Neuronal stem cell (in vitro differentiated cells): ENCODE data around the gene PACRG.
"Not testable (repeated sequence)": the region's sequence is repeated elsewhere in the genome, so short reads cannot be mapped to it uniquely, and the experiment has no call there.

Source experiments
- DNase-seq: peaks from one replicate; pipeline ENCODE4 v3.0.0-alpha.2; 2013; ENCODE audit warnings: low spot score
- H2AFZ ChIP-seq: one replicate; pipeline ENCODE4 v1.6.1; 2013; ENCODE audit warnings: mild to moderate bottlenecking, low read length, inconsistent platforms
- H2AK5ac ChIP-seq: 2 replicates; pipeline ENCODE4 v1.6.1; 2013; ENCODE audit warnings: low read depth, mild to moderate bottlenecking, inconsistent platforms, low read length, moderate library complexity, mixed read lengths
- H2BK120ac ChIP-seq: 2 replicates; pipeline ENCODE4 v1.6.1; 2013; ENCODE audit warnings: low read depth, mild to moderate bottlenecking, inconsistent platforms, low read length, moderate library complexity, mixed read lengths
- H2BK12ac ChIP-seq: one replicate; pipeline ENCODE4 v1.6.1; 2013; ENCODE audit warnings: low read length, inconsistent platforms
- H2BK15ac ChIP-seq: 2 replicates; pipeline ENCODE4 v1.6.1; 2013; ENCODE audit warnings: mild to moderate bottlenecking, low read length, inconsistent platforms, mixed read lengths
- H2BK5ac ChIP-seq: one replicate; pipeline ENCODE4 v1.6.1; 2013; ENCODE audit warnings: inconsistent platforms, mild to moderate bottlenecking, low read length, moderate library complexity
- H3K14ac ChIP-seq: one replicate; pipeline ENCODE4 v1.6.1; 2013; ENCODE audit warnings: low read length, inconsistent platforms
- H3K18ac ChIP-seq: 2 replicates; pipeline ENCODE4 v1.6.1; 2013; ENCODE audit warnings: low read length, inconsistent platforms
- H3K23ac ChIP-seq: 2 replicates; pipeline ENCODE4 v1.6.1; 2013; ENCODE audit warnings: low read depth, mild to moderate bottlenecking, mixed read lengths, low read length, inconsistent platforms; ENCODE audit not compliant: poor library complexity
- H3K27ac ChIP-seq: replicated peaks from 3 replicates; pipeline ENCODE4 v1.5.1; 2013; ENCODE audit warnings: low read length, inconsistent platforms
- H3K27me3 ChIP-seq, 3 experiments: 2 replicates each; pipeline ENCODE4 v1.6.1; 2013; ENCODE audit warnings: low read length in 3 of 3, mild to moderate bottlenecking in 2 of 3, inconsistent platforms in 1 of 3, low read depth in 1 of 3, mixed read lengths in 1 of 3, moderate library complexity in 1 of 3; ENCODE audit not compliant: control insufficient read depth in 3 of 3, insufficient read depth in 3 of 3
- H3K36me3 ChIP-seq, 2 donors: replicated peaks in 1 of 2; 2 replicates each; pipeline ENCODE4 v1.6.1; 2013; ENCODE audit warnings: low read length in 2 of 2; ENCODE audit not compliant: control insufficient read depth in 2 of 2, insufficient read depth in 2 of 2
- H3K4ac ChIP-seq: 2 replicates; pipeline ENCODE4 v1.6.1; 2013; ENCODE audit warnings: inconsistent platforms, mild to moderate bottlenecking, low read length, moderate library complexity
- H3K4me1 ChIP-seq, 2 donors: 1 replicate in 1 of 2; 2 replicates in 1 of 2; pipeline ENCODE4 v1.6.1; 2013; ENCODE audit warnings: low read length in 2 of 2, low read depth in 1 of 2; ENCODE audit not compliant: control insufficient read depth in 2 of 2, insufficient read depth in 1 of 2
- H3K4me2 ChIP-seq: one replicate; pipeline ENCODE4 v1.6.1; 2013; ENCODE audit warnings: mild to moderate bottlenecking, low read length, inconsistent platforms; ENCODE audit not compliant: insufficient read depth, poor library complexity, severe bottlenecking
- H3K4me3 ChIP-seq, 2 donors: 2 replicates each; pipeline ENCODE4 v1.5.1; 2013; ENCODE audit warnings: low read length in 2 of 2, mild to moderate bottlenecking in 2 of 2, inconsistent platforms in 1 of 2, moderate library complexity in 1 of 2
- H3K79me1 ChIP-seq: one replicate; pipeline ENCODE4 v1.6.1; 2013; ENCODE audit warnings: low read depth, mild to moderate bottlenecking, inconsistent platforms, low read length, moderate library complexity
- H3K9ac ChIP-seq: one replicate; pipeline ENCODE4 v1.6.1; 2013; ENCODE audit warnings: mild to moderate bottlenecking, low read depth, low read length, inconsistent platforms; ENCODE audit not compliant: poor library complexity
- H3K9me3 ChIP-seq, 2 donors: replicated peaks in 1 of 2; 2 replicates each; pipeline versions ENCODE3 to v1.6.1; 2013; ENCODE audit warnings: low read length in 2 of 2, mild to moderate bottlenecking in 2 of 2, inconsistent platforms in 1 of 2, low read depth in 1 of 2, mixed read lengths in 1 of 2, moderate library complexity in 1 of 2; ENCODE audit not compliant: control insufficient read depth in 2 of 2, insufficient read depth in 1 of 2
- H4K8ac ChIP-seq: one replicate; pipeline ENCODE4 v1.6.1; 2013; ENCODE audit warnings: low read depth, mild to moderate bottlenecking, inconsistent platforms, low read length, moderate library complexity
- H4K91ac ChIP-seq: one replicate; pipeline ENCODE4 v1.6.1; 2013; ENCODE audit warnings: low read length, low read depth, mild to moderate bottlenecking, inconsistent platforms; ENCODE audit not compliant: poor library complexity
- WGBS, 2 donors: extraction: QIAGEN DNeasy Blood & Tissue Kit; methylation state at CpG; one replicate each; pipeline ENCODE4 v1.1.7; 2013; ENCODE audit warnings: missing lambda C conversion rate in 2 of 2, mixed read lengths in 1 of 2; ENCODE audit not compliant: insufficient read length in 2 of 2, insufficient replicate concordance in 1 of 2; ENCODE audit errors: extremely low coverage in 2 of 2; 5-methylcytosine and 5-hydroxymethylcytosine counted together

The PACRG gene

GRCh38 chr6:162983234-162983633 lies 255.5 kb downstream of the PACRG start:
- not testable (repeated sequence) for H3K23ac ChIP-seq, H3K4me2 ChIP-seq, H3K27ac ChIP-seq, H3K4me3 ChIP-seq, DNase-seq, H3K9ac ChIP-seq, H2AFZ ChIP-seq, H2BK15ac ChIP-seq, H3K18ac ChIP-seq, H2BK5ac ChIP-seq, H3K14ac ChIP-seq, H4K91ac ChIP-seq, H2AK5ac ChIP-seq, H3K79me1 ChIP-seq, H3K36me3 ChIP-seq, H3K27me3 ChIP-seq, H3K9me3 ChIP-seq, H3K4ac ChIP-seq, H4K8ac ChIP-seq, H2BK12ac ChIP-seq, H3K4me1 ChIP-seq, H2BK120ac ChIP-seq
- no CpG with 5 or more reads among the region's 1 CpG for WGBS, 2 donors

- Histone ChIP-seq H3K4me2 (no peak overlapping the region), H3K9me3 (no peaks in the 10 kb centered on the region), H3K9ac (no peak overlapping the region), H3K4me3 (no peak overlapping the region), H3K4ac (no peak overlapping the region), H4K8ac (no peak overlapping the region), H3K27me3 (no peaks in the 10 kb centered on the region), H2AFZ (no peak overlapping the region), H3K36me3 (no peaks in the 10 kb centered on the region), H2AK5ac (no peak overlapping the region), H3K23ac (no peak overlapping the region), H3K79me1 (no peaks in the 10 kb centered on the region), H2BK12ac (no peak overlapping the region), H3K4me1 (no peaks in the 10 kb centered on the region), H2BK120ac (no peak overlapping the region), H3K27ac (no peak overlapping the region), H4K91ac (no peak overlapping the region), H3K18ac (no peak overlapping the region), H2BK15ac (no peak overlapping the region), H2BK5ac (no peak overlapping the region), H3K14ac (no peak overlapping the region)
- no peak for DNase-seq
- WGBS, 2 donors: no CpG with 5 or more reads among the region's 1 CpG
Observed at GRCh38 chr6:162998777-162999176, 271.0 kb downstream of the PACRG start.

DNA sequence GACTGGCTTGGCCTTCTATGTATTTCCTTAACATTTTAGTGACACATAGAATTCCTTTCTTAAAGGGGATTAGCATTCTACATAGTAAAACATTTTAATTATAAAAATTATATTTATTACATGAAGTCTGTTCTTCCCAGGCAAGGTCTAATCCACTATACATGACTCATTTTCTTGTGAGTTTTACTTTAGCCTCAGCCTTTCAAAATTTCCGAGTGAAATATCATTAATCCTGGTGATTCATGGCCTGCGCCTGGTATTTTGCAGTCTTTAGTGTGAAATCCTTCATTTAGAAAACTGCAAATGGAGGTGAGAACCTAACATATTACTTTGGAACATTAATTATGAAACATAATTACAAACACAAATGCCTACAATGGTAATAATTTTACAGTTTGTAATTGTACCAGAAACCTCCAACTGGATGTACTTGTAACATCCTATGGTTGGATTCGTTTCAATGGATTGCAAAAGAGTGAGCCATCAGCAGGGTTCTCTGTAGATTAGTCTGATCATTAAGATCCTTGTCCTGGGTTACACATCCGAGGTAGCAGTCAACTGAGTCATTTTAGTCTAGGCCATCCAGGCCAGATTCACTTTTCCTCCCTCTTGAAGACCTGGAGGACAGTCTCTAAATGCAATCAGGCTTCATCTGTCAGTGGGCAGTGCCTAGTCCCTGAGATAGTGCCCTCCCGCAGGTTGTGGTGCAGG lies 272.0 kb downstream of the PACRG start:
- WGBS, 2 donors: no CpG with 5 or more reads among the region's 5 CpGs
- H3K4me2 ChIP-seq: no peak overlapping the region
- no peak overlapping the region for H3K27ac ChIP-seq
- no peak overlapping the region for H3K9ac ChIP-seq
- no peak overlapping the region for H3K4me3 ChIP-seq
- no peak overlapping the region for H2AK5ac ChIP-seq
- H2BK15ac ChIP-seq: no peak overlapping the region
- H2BK120ac ChIP-seq: no peak overlapping the region
- H2BK12ac ChIP-seq: no peak overlapping the region
- no peaks in the 10 kb centered on the region for H3K36me3 ChIP-seq
- H3K9me3 ChIP-seq: no peaks in the 10 kb centered on the region
- peak overlapping the region; percentile 71 for H3K18ac ChIP-seq
- no peak overlapping the region for H3K14ac ChIP-seq
- no peak for DNase-seq
- H3K79me1 ChIP-seq: no peaks in the 10 kb centered on the region
- H3K27me3 ChIP-seq: no peaks in the 10 kb centered on the region
- no peak overlapping the region for H4K8ac ChIP-seq
- no peaks in the 10 kb centered on the region for H3K4me1 ChIP-seq
- no peak overlapping the region for H4K91ac ChIP-seq
- no peak overlapping the region for H3K23ac ChIP-seq
- no peak overlapping the region for H3K4ac ChIP-seq
- H2BK5ac ChIP-seq: no peak overlapping the region
- H2AFZ ChIP-seq: no peak overlapping the region

GRCh38 chr6:163001330-163001729 lies 273.6 kb downstream of the PACRG start:
- no peak overlapping the region for H4K91ac ChIP-seq
- no peak overlapping the region for H4K8ac ChIP-seq
- no peak overlapping the region for H2BK12ac ChIP-seq
- no peaks in the 10 kb centered on the region for H3K27me3 ChIP-seq
- no peak overlapping the region for H3K9ac ChIP-seq
- no peak overlapping the region for H3K4ac ChIP-seq
- H3K9me3 ChIP-seq: no peaks in the 10 kb centered on the region
- no peak overlapping the region for H3K27ac ChIP-seq
- H3K36me3 ChIP-seq: no peaks in the 10 kb centered on the region
- H3K18ac ChIP-seq: no peak overlapping the region
- no peaks in the 10 kb centered on the region for H3K4me1 ChIP-seq
- no peak overlapping the region for H3K4me3 ChIP-seq
- no peak overlapping the region for H2AK5ac ChIP-seq
- no peak overlapping the region for H3K4me2 ChIP-seq
- H3K14ac ChIP-seq: no peak overlapping the region
- H2BK120ac ChIP-seq: no peak overlapping the region
- no CpG with 5 or more reads among the region's 3 CpGs for WGBS, 2 donors
- H2AFZ ChIP-seq: no peak overlapping the region
- no peak overlapping the region for H3K23ac ChIP-seq
- no peaks in the 10 kb centered on the region for H3K79me1 ChIP-seq
- DNase-seq: no peak
- no peak overlapping the region for H2BK15ac ChIP-seq
- no peak overlapping the region for H2BK5ac ChIP-seq
